HFF-Myc (cell line): ENCODE results near the gene MFSD2A.

Source experiments
- DNase-seq: peaks from one replicate; pipeline ENCODE4 v3.0.0-alpha.2; 2011; ENCODE audit warnings: low read depth; ENCODE audit errors: extremely low read depth
- H3K4me3 ChIP-seq: replicated peaks from 2 replicates; pipeline ENCODE4 v1.5.1; 2011; ENCODE audit warnings: low read depth, mild to moderate bottlenecking, control low read depth, low read length
- TF ChIP-seq, protein P1 (sequence below): IDR thresholded peaks from 2 replicates; pipeline ENCODE4 v1.5.1; 2012; ENCODE audit warnings: mild to moderate bottlenecking, low read depth, low read length, control low read depth; ENCODE audit errors: missing control alignments

MFSD2A gene

DNA sequence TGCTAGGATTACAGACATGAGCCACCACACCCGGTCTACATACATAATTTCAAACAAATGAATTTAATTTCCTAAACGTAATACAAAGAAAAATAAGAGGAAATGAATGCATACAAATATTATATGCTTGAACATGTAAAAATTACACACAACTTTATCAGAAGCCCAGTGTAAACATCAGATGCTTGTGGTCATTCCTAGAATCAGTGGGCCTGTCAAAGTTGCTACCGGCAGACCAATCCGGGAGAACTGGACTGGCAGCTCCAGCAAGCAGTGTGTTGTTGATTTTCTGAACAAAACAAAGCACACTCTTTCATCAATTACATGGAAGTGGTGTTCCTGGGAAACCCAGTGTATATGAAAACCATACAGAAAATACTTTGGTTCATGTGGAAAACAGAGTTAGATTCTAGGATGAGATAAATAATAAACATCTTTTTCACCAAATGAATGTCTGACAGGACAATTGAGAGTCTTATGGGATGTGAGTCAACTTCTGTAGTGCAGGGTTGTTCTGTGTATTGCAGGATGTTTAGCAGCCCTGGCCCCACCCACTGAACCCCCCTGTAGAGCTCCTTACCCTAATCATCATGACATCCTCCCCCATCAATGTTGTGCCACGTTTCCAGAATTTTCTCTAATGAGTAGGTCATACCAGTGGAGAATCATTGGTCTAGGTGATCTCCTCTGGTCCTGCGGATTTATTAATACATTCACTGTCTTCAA lies 33.8 kb downstream of the MFSD2A start:
- DNase-seq, result no peak

DNA sequence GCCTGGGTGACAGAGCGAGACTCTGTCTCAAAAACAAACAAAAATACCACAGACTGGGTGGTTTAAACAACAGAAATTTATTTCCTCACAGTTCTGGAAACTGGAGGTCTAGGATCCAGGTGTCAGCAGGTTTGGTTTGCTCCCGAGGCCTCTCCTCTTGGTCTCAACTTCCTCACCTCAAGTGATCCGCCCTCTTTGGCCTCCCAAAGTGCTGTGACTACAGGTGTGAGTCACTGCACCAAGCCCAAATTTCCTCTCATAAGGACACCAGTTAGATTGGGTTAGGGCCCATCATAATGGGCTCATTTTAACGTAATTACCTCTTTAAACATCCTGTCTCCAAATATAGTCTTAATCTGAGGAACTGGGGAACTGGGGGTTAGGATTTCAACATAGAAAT lies 35.5 kb downstream of the MFSD2A start:
- TF ChIP-seq, protein P1, sequence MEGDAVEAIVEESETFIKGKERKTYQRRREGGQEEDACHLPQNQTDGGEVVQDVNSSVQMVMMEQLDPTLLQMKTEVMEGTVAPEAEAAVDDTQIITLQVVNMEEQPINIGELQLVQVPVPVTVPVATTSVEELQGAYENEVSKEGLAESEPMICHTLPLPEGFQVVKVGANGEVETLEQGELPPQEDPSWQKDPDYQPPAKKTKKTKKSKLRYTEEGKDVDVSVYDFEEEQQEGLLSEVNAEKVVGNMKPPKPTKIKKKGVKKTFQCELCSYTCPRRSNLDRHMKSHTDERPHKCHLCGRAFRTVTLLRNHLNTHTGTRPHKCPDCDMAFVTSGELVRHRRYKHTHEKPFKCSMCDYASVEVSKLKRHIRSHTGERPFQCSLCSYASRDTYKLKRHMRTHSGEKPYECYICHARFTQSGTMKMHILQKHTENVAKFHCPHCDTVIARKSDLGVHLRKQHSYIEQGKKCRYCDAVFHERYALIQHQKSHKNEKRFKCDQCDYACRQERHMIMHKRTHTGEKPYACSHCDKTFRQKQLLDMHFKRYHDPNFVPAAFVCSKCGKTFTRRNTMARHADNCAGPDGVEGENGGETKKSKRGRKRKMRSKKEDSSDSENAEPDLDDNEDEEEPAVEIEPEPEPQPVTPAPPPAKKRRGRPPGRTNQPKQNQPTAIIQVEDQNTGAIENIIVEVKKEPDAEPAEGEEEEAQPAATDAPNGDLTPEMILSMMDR, result no peak
- no peak overlapping the region for H3K4me3 ChIP-seq
- DNase-seq, result no peak

More for the DNA sequence above, 33.8 kb downstream of the MFSD2A start:
- TF ChIP-seq, protein P1, result no peak
- no peak overlapping the region for H3K4me3 ChIP-seq

DNA sequence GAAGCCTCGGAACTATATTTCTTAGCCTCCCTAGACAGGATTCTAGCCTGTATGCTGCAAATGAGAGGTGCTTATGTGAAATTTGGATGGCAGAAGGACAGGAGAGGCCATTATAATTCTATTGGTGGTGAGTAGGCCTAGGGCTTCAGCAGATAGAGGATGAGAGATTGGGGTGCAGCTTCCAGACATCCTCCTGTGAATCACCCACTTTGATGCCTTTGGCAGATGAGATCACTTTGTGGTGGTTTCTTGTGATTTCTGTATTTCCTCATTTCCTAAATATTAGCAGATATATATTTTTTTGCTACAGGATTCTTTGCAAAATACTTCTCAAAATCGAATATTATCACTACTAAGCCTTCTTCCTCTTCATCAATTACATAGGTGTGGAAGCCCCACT lies 37.3 kb downstream of the MFSD2A start:
- no peak for DNase-seq
- no peak overlapping the region for H3K4me3 ChIP-seq
- TF ChIP-seq, protein P1, result no peak

DNA sequence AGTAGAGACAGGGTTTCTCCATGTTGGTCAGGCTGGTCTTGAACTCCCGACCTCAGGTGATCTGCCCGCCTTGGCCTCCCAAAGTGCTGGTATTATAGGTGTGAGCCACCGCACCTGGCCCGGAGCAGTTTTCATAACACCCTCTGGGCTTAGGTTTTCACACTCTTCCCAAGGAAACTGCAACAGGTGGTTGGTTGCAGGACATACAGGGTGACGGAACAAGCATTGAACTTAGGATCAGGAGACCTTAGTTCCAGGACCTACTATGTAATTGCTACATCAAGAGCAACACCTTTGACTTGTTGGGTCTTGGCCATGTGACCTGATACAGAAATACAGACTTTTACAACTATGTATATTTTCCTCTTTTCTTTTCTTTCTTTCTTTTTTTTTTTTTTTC lies 37.9 kb downstream of the MFSD2A start:
- no peak for DNase-seq
- no peak overlapping the region for H3K4me3 ChIP-seq
- TF ChIP-seq, protein P1, result no peak

DNA sequence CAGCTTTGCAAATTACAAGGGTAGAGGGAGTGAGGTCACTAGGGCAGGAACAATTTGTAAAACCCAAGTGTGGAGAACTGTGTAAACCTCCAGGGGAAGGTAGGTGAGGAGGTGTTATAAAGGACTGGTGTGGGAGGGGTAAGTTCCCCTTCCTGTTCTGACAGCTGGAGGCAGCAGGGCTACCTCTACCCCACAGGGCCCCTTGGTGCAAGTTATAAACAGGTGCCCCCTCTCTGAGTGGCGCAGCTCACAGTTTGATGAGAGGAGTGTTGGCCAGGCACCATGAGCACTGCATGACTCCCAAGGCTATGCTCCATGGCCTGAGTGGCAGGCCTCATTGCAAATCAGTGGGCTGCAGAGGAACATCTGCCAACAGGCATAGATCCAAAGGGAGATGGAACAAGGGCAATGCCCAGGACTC lies 41.0 kb downstream of the MFSD2A start:
- H3K4me3 ChIP-seq, result no peak overlapping the region
- TF ChIP-seq, protein P1, result no peak
- DNase-seq, result no peak

DNA sequence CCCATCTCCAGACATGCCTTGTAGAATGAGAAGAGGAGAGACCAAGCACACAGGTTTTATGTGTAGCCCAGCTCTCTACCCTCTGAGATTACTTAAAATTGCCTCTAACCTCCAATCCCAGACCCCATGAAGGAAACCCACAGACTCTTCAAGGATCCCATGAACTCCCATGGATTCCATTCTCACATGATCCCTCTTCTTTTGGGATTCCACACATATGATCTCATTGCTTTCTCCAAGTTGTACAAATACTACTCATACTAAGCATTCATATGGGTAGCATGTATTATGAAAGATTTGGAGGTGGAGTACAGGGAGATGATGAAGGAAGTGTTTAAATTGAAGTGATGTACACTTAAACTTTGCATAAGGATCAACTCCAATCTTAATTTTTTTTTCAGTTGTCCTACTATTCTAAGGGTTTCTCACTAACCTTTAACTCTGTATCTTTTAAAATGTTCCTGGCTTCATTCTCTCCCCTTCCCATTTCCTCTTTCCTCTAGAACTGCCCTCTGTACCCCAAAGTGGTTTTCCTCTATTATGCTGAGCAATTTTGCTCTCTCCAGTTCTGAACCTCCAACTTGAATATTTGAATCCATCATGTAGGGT lies 41.6 kb downstream of the MFSD2A start:
- no peak overlapping the region for H3K4me3 ChIP-seq
- DNase-seq, result no peak
- TF ChIP-seq, protein P1, result no peak

DNA sequence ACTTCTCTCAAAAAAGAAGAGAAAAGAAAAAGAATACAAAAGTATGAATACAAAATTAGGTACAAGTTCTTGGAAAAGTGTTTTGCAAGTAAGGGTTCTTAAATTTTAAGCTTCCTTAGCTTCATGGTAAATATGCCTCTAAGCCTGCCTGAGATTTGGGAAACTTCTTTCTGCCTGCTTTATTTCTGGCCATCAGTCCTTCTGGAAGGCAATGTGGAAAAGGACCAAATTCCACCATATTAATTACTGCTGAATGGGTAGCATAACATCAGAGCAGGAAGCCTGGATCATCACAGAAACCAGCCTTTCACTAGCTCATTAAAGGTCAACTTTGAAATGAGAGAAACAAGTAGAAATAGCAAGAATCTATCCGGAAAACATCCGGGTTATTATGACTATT lies 46.5 kb downstream of the MFSD2A start:
- TF ChIP-seq, protein P1, result no peak
- no peak overlapping the region for H3K4me3 ChIP-seq
- DNase-seq, result no peak
